HEK293 (cell line): ENCODE data around the gene CDX2.

Experiments
- CTCF ChIA-PET: fragments of 350-600 bp; formaldehyde crosslinking; extraction: SDS; loops from one replicate; lab custom pipeline; 2021; ENCODE audit warnings: antibody characterized with exemption; lab: Yijun Ruan, JAX
- POLR2A ChIA-PET: fragments of 300-600 bp; formaldehyde crosslinking; extraction: SDS; loops from one replicate; lab custom pipeline; 2020; ENCODE audit warnings: antibody characterized with exemption, inconsistent platforms; lab: Yijun Ruan, JAX
- H3K27ac ChIP-seq: fragments of 200-500 bp; sonication (Bioruptor generic); 2 replicates; pipeline ENCODE4 v1.5.1; 2014; ENCODE audit warnings: low read depth, low read length, control low read depth, inconsistent platforms; ENCODE audit errors: extremely low read depth
- H3K36me3 ChIP-seq, 2 experiments: fragments of 200-500 bp in 1 of 2; sonication (Bioruptor generic) in 1 of 2; 1 replicate in 1 of 2; 2 replicates in 1 of 2; pipeline ENCODE4 v1.5.1; 2014 to 2017; ENCODE audit warnings: inconsistent platforms in 2 of 2, low read length in 2 of 2; ENCODE audit not compliant: control insufficient read depth in 2 of 2, insufficient read depth in 1 of 2
- H3K4me1 ChIP-seq: fragments of 200-500 bp; sonication (Bioruptor generic); 2 replicates; pipeline ENCODE4 v1.5.1; 2014; ENCODE audit warnings: mild to moderate bottlenecking, low read length, inconsistent platforms; ENCODE audit not compliant: control insufficient read depth, insufficient read depth
- H3K4me3 ChIP-seq: 2 replicates; pipeline ENCODE4 v1.5.1; 2011; ENCODE audit warnings: low read depth, mild to moderate bottlenecking, control low read depth, low read length, moderate library complexity
- H3K9me3 ChIP-seq: fragments of 200-500 bp; sonication (Bioruptor generic); 2 replicates; pipeline ENCODE4 v1.5.1; 2014; ENCODE audit warnings: low read depth, low read length, inconsistent platforms; ENCODE audit not compliant: control insufficient read depth, insufficient read depth
- CTCF ChIP-seq: fragments of 450-650 bp; formaldehyde crosslinking; IDR thresholded peaks from 2 replicates; pipeline ENCODE4 v1.5.1; 2016; ENCODE audit warnings: missing biosample characterization, missing genetic modification characterization
- MZF1 ChIP-seq: fragments of 450-650 bp; formaldehyde crosslinking; IDR thresholded peaks from 2 replicates; pipeline ENCODE4 v1.5.1; 2017; ENCODE audit warnings: missing biosample characterization, missing genetic modification characterization, borderline replicate concordance
- SALL2 ChIP-seq: fragments of 450-650 bp; formaldehyde crosslinking; IDR thresholded peaks from 2 replicates; pipeline ENCODE4 v1.5.0; 2017; ENCODE audit warnings: missing biosample characterization, mild to moderate bottlenecking, missing genetic modification characterization, borderline replicate concordance
- SP2 ChIP-seq: fragments of 450-650 bp; formaldehyde crosslinking; IDR thresholded peaks from 2 replicates; pipeline ENCODE4 v1.5.1; 2016; ENCODE audit warnings: missing biosample characterization, missing genetic modification characterization
- ZBTB10 ChIP-seq: fragments of 450-650 bp; formaldehyde crosslinking; IDR thresholded peaks from 2 replicates; pipeline ENCODE4 v1.5.1; 2016; ENCODE audit warnings: missing biosample characterization, missing genetic modification characterization
- ZBTB7A ChIP-seq: fragments of 450-650 bp; formaldehyde crosslinking; IDR thresholded peaks from 2 replicates; pipeline ENCODE4 v1.5.1; 2016; ENCODE audit warnings: low read depth, missing biosample characterization, missing genetic modification characterization
- ZNF18 ChIP-seq: fragments of 450-650 bp; formaldehyde crosslinking; IDR thresholded peaks from 2 replicates; pipeline ENCODE4 v1.5.1; 2016; ENCODE audit warnings: missing biosample characterization, missing genetic modification characterization
- ZNF211 ChIP-seq: fragments of 450-650 bp; formaldehyde crosslinking; IDR thresholded peaks from 2 replicates; pipeline ENCODE4 v1.5.1; 2016; ENCODE audit warnings: low read depth, missing biosample characterization, missing genetic modification characterization
- ZNF280C ChIP-seq: fragments of 450-650 bp; formaldehyde crosslinking; IDR thresholded peaks from 2 replicates; pipeline ENCODE4 v1.5.1; 2016; ENCODE audit warnings: missing biosample characterization, missing genetic modification characterization
- ZNF280D ChIP-seq: fragments of 450-650 bp; formaldehyde crosslinking; IDR thresholded peaks from 2 replicates; pipeline ENCODE4 v1.5.1; 2016; ENCODE audit warnings: missing biosample characterization, missing genetic modification characterization
- ZNF513 ChIP-seq: fragments of 450-650 bp; IDR thresholded peaks from 2 replicates; pipeline ENCODE4 v1.5.1; 2018; ENCODE audit warnings: missing biosample characterization, missing genetic modification characterization
- ZNF521 ChIP-seq: fragments of 450-650 bp; formaldehyde crosslinking; IDR thresholded peaks from 2 replicates; pipeline ENCODE4 v1.5.1; 2017; ENCODE audit warnings: missing biosample characterization, mild to moderate bottlenecking, missing genetic modification characterization
- ZNF544 ChIP-seq: fragments of 450-650 bp; formaldehyde crosslinking; IDR thresholded peaks from 2 replicates; pipeline ENCODE4 v1.5.0; 2017; ENCODE audit warnings: missing biosample characterization, missing genetic modification characterization
- ZNF555 ChIP-seq: fragments of 450-650 bp; formaldehyde crosslinking; conservative IDR thresholded peaks from 2 replicates; pipeline ENCODE4 v1.5.1; 2017; ENCODE audit warnings: missing biosample characterization, mild to moderate bottlenecking, missing genetic modification characterization, inconsistent platforms
- ZNF561 ChIP-seq: fragments of 450-650 bp; IDR thresholded peaks from 2 replicates; pipeline ENCODE4 v1.5.1; 2018; ENCODE audit warnings: missing biosample characterization, missing genetic modification characterization, borderline replicate concordance
- ZNF571 ChIP-seq: fragments of 450-650 bp; formaldehyde crosslinking; IDR thresholded peaks from 2 replicates; pipeline ENCODE4 v1.5.0; 2017; ENCODE audit warnings: missing biosample characterization, missing genetic modification characterization
- ZNF658 ChIP-seq: fragments of 450-650 bp; formaldehyde crosslinking; IDR thresholded peaks from 2 replicates; pipeline ENCODE4; 2016; ENCODE audit warnings: missing biosample characterization, missing genetic modification characterization
- ZNF701 ChIP-seq: fragments of 450-650 bp; formaldehyde crosslinking; IDR thresholded peaks from 2 replicates; pipeline ENCODE4 v1.5.1; 2016; ENCODE audit warnings: missing biosample characterization, missing genetic modification characterization
- ZSCAN4 ChIP-seq: fragments of 450-650 bp; formaldehyde crosslinking; IDR thresholded peaks from 2 replicates; pipeline ENCODE4 v1.5.1; 2017; ENCODE audit warnings: missing biosample characterization, missing genetic modification characterization

CDX2 gene

GRCh38 chr13:27988520-27988919, 19.4 kb upstream of the CDX2 start, which contains the start of gene URAD (continued):
- TF ChIP-seq ZNF513 (tag by site-specific recombination): no peak
- no peak for TF ChIP-seq ZNF211 (tag by site-specific recombination)
- TF ChIP-seq, all 188 proteins: peak for 0

- CTCF ChIA-PET: interaction anchor here (0.6 to 5.4 kb wide), 10 partner anchors 12 to 1265 kb away, joined by 3 to 71 read pairs (median 6); no protein-coding TSS in a partner anchor
- H3K9me3 ChIP-seq: no peaks in the 10 kb centered on the region
- POLR2A ChIA-PET: interaction anchor here (0.6 kb wide), 1 partner anchor 162 kb away, joined by 5 read pairs; no protein-coding TSS in a partner anchor
- TF ChIP-seq ZNF561 (tag by site-specific recombination): no peak
- no peak for TF ChIP-seq MZF1 (tag by site-specific recombination)
- no peak for TF ChIP-seq ZNF544 (tag by site-specific recombination)
- TF ChIP-seq ZNF658 (tag by site-specific recombination): no peak
- no peak for TF ChIP-seq ZNF18
- no peak for TF ChIP-seq ZNF571 (tag by site-specific recombination)
- no peak for TF ChIP-seq SP2 (tag by site-specific recombination)
- TF ChIP-seq ZNF280C (tag by site-specific recombination): no peak
- TF ChIP-seq ZNF211 (tag by site-specific recombination): no peak
- TF ChIP-seq ZNF701 (tag by site-specific recombination): no peak
- no peak for TF ChIP-seq ZBTB10 (tag by site-specific recombination)
- TF ChIP-seq ZSCAN4: no peak
- TF ChIP-seq ZBTB7A: no peak
- no peak for TF ChIP-seq ZNF280D (tag by site-specific recombination)
- no peak for TF ChIP-seq ZNF555 (tag by site-specific recombination)
- TF ChIP-seq ZNF521: no peak
- TF ChIP-seq CTCF (tag by site-specific recombination): no peak
- no peak for TF ChIP-seq SALL2 (tag by site-specific recombination)
Observed at GRCh38 chr13:27985600-27985999, 16.5 kb upstream of the CDX2 start.

More at GRCh38 chr13:27985600-27985999, 16.5 kb upstream of the CDX2 start:
- H3K27ac ChIP-seq: no peak overlapping the region
- H3K36me3 ChIP-seq: no peaks in the 10 kb centered on the region
- H3K4me1 ChIP-seq: no peaks in the 10 kb centered on the region
- H3K4me3 ChIP-seq: no peak overlapping the region
